K562 (cell line): Measurements from ENCODE around the gene RPS23. TPM values are rescaled to one million over a fixed set of nuclear protein-coding genes. Genes with fewer than 3 reads are reported as not detected.

Experiments
- ARID4B ChIP-seq: sonication (generic); formaldehyde crosslinking; IDR thresholded peaks from 2 replicates; pipeline ENCODE4 v1.8.0; 2022; ENCODE audit warnings: mild to moderate bottlenecking, missing genetic modification reagents
- CAMTA2 ChIP-seq: fragments of 250-450 bp; sonication (Bioruptor Pico); conservative IDR thresholded peaks from 2 replicates; pipeline ENCODE4 v1.5.1; 2022
- CBX1 ChIP-seq: sonication (generic); IDR thresholded peaks from 2 replicates; pipeline ENCODE4 v1.6.1; 2016; ENCODE audit warnings: antibody characterized with exemption, low read depth, mild to moderate bottlenecking
- CEBPG ChIP-seq, 3 experiments: fragments of 200-800 bp in 1 of 3; sonication (Bioruptor generic) in 1 of 3; sonication (generic) in 1 of 3; formaldehyde crosslinking in 1 of 3; IDR thresholded peaks in 2 of 3; conservative IDR thresholded peaks in 1 of 3; 2 replicates each; pipeline versions ENCODE4 v1.6.1 to v1.8.0; 2016 to 2022; ENCODE audit warnings: missing compliant biosample characterization in 2 of 3, missing genetic modification characterization in 2 of 3, mild to moderate bottlenecking in 1 of 3, missing genetic modification reagents in 1 of 3
- ETV6 ChIP-seq, 3 experiments: fragments of 150-350 bp in 1 of 3; sonication (generic) in 1 of 3; formaldehyde crosslinking in 1 of 3; IDR thresholded peaks; 2 replicates each; pipeline versions ENCODE4 v1.6.1 to v1.8.0; 2014 to 2022; ENCODE audit warnings: borderline replicate concordance in 2 of 3, low read depth in 2 of 3, antibody characterized with exemption in 1 of 3, low read length in 1 of 3, mild to moderate bottlenecking in 1 of 3, missing genetic modification reagents in 1 of 3
- GABPB1 ChIP-seq: sonication (generic); formaldehyde crosslinking; IDR thresholded peaks from 2 replicates; pipeline ENCODE4 v1.8.0; 2022; ENCODE audit warnings: mild to moderate bottlenecking, missing genetic modification reagents
- KDM5B ChIP-seq: fragments of 200-600 bp; sonication (generic); IDR thresholded peaks from 2 replicates; pipeline ENCODE4 v1.6.1; 2012; ENCODE audit warnings: low read depth, mild to moderate bottlenecking, moderate library complexity, low read length, control low read depth, inconsistent platforms; ENCODE audit not compliant: insufficient replicate concordance
- MAZ ChIP-seq, 2 experiments: fragments of 450-650 bp in 1 of 2; sonication (generic) in 1 of 2; formaldehyde crosslinking; IDR thresholded peaks in 1 of 2; conservative IDR thresholded peaks in 1 of 2; 2 replicates each; pipeline versions ENCODE4 v1.4.0 to v1.5.0; 2020; ENCODE audit warnings: mild to moderate bottlenecking in 1 of 2, missing genetic modification reagents in 1 of 2
- NFIC ChIP-seq: fragments of 450-650 bp; IDR thresholded peaks from 2 replicates; pipeline ENCODE4 v1.6.1; 2017; ENCODE audit warnings: mild to moderate bottlenecking, inconsistent platforms
- PCBP2 ChIP-seq: fragments of 200-400 bp; formaldehyde crosslinking; IDR thresholded peaks from 2 replicates; pipeline ENCODE4 v1.6.1; 2018; ENCODE audit warnings: low read length, low read depth, mild to moderate bottlenecking, moderate library complexity; ENCODE audit not compliant: poor library complexity, severe bottlenecking
- RB1 ChIP-seq: fragments of 450-650 bp; IDR thresholded peaks from 2 replicates; pipeline ENCODE4 v1.6.1; 2017; ENCODE audit warnings: low read depth, mild to moderate bottlenecking
- SMAD4 ChIP-seq: fragments of 250-450 bp; sonication (Bioruptor Pico); conservative IDR thresholded peaks from 2 replicates; pipeline ENCODE4 v1.8.0; 2021; ENCODE audit warnings: inconsistent platforms, mild to moderate bottlenecking, moderate library complexity
- SMARCE1 ChIP-seq: fragments of 450-650 bp; IDR thresholded peaks from 2 replicates; pipeline ENCODE4 v1.7.1; 2016; ENCODE audit warnings: mild to moderate bottlenecking
- STAT5B ChIP-seq: fragments of 250-450 bp; sonication (Bioruptor Pico); IDR thresholded peaks from 2 replicates; pipeline ENCODE4 v1.8.0; 2021; ENCODE audit warnings: mild to moderate bottlenecking, inconsistent platforms
- ZNF184 ChIP-seq: sonication (generic); formaldehyde crosslinking; IDR thresholded peaks from 2 replicates; pipeline ENCODE4 v1.5.0; 2020; ENCODE audit warnings: missing genetic modification reagents
- ZSCAN32 ChIP-seq: fragments of 450-650 bp; formaldehyde crosslinking; IDR thresholded peaks from 2 replicates; pipeline ENCODE4 v1.4.0; 2020; ENCODE audit warnings: mild to moderate bottlenecking, moderate library complexity
- polyA plus RNA-seq, 8 experiments: library from polyadenylated mRNA; depleted of rRNA in 4 of 8; stranded (reverse) in 5 of 8; unstranded in 3 of 8; fragments of >200 nt; fragmentation: Nextera tagmentation in 2 of 8; fragmentation: Illumina TruSeq in 1 of 8; extraction: Ambion mirVana in 2 of 8; extraction: Trizol in 1 of 8; gene quantifications; 2 replicates each; pipeline versions ENCODE4 v1.2.1 to v1.2.3, GENCODE V29; 2011 to 2014; ENCODE audit warnings: inconsistent platforms in 1 of 8, missing spikeins in 1 of 8
- total RNA-seq, 7 experiments: library from RNA; depleted of rRNA in 6 of 7; stranded (reverse); fragments of >200 nt in 6 of 7; fragmentation: Illumina TruSeq in 2 of 7; extraction: Trizol in 2 of 7; gene quantifications; 2 replicates each; pipeline versions ENCODE4 v1.2.1 to v1.2.3, GENCODE V29; 2011 to 2021; ENCODE audit warnings: low replicate concordance in 1 of 7
- TF ChIP-seq, protein P1 (sequence below): fragments of 450-650 bp; formaldehyde crosslinking; IDR thresholded peaks from 2 replicates; pipeline ENCODE4 v1.4.0; 2020; ENCODE audit warnings: mild to moderate bottlenecking, moderate library complexity
- TF ChIP-seq, protein P2 (sequence below): fragments of 450-650 bp; IDR thresholded peaks from 2 replicates; pipeline ENCODE4 v1.6.1; 2016; ENCODE audit warnings: borderline replicate concordance

RPS23 gene
- total and polyA plus RNA-seq, 9 of the 15 experiments (the other 6 are each of a cell fraction or from before 2014, with no cell fraction given), result 3,252 to 10,689 (median 6,302) TPM

- TF ChIP-seq ETV6 (IDR thresholded peaks at IDR 0.05; ENCODE audit: borderline replicate concordance in 1 of 2, low read depth in 2 of 2, low read length in 1 of 2) (no peak), ETV6 (CRISPR knock-in tag; IDR thresholded peaks at IDR 0.05; ENCODE audit: borderline replicate concordance) (no peak), SMARCE1 (no peak), NFIC (0 out of 2 replicates have a peak, but pooled peaks have one; percentile 7), MAZ (CRISPR knock-in tag; conservative IDR thresholded peaks at IDR 0.05 in 1 of 2, IDR thresholded peaks at IDR 0.05 in 1 of 2) (peak in 1 of 2 experiments; percentile 2; a peak in 2 of 4 replicates), CBX1 (no peak), ZSCAN32 (CRISPR knock-in tag) (no peak), ZNF184 (CRISPR knock-in tag) (no peak), STAT5B (CRISPR knock-in tag) (no peak), GABPB1 (CRISPR knock-in tag) (no peak), RB1 (no peak), KDM5B (no peak), SMAD4 (CRISPR knock-in tag) (no peak), ARID4B (CRISPR knock-in tag) (no peak), PCBP2 (no peak), CAMTA2 (CRISPR knock-in tag) (no peak), CEBPG (CRISPR knock-in tag; IDR thresholded peaks at IDR 0.05) (no peak), CEBPG (tag; conservative IDR thresholded peaks at IDR 0.05 in 1 of 2, IDR thresholded peaks at IDR 0.05 in 1 of 2) (0 out of 4 replicates have a peak, but pooled peaks of 1 of the 2 experiments have one; percentile 11)
- TF ChIP-seq, protein P1, sequence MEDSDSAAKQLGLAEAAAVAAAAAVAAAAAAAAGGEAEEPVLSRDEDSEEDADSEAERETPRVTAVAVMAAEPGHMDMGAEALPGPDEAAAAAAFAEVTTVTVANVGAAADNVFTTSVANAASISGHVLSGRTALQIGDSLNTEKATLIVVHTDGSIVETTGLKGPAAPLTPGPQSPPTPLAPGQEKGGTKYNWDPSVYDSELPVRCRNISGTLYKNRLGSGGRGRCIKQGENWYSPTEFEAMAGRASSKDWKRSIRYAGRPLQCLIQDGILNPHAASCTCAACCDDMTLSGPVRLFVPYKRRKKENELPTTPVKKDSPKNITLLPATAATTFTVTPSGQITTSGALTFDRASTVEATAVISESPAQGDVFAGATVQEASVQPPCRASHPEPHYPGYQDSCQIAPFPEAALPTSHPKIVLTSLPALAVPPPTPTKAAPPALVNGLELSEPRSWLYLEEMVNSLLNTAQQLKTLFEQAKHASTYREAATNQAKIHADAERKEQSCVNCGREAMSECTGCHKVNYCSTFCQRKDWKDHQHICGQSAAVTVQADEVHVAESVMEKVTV, result peak; percentile 4; the same call in 1 of the 2 replicates
- TF ChIP-seq, protein P2, sequence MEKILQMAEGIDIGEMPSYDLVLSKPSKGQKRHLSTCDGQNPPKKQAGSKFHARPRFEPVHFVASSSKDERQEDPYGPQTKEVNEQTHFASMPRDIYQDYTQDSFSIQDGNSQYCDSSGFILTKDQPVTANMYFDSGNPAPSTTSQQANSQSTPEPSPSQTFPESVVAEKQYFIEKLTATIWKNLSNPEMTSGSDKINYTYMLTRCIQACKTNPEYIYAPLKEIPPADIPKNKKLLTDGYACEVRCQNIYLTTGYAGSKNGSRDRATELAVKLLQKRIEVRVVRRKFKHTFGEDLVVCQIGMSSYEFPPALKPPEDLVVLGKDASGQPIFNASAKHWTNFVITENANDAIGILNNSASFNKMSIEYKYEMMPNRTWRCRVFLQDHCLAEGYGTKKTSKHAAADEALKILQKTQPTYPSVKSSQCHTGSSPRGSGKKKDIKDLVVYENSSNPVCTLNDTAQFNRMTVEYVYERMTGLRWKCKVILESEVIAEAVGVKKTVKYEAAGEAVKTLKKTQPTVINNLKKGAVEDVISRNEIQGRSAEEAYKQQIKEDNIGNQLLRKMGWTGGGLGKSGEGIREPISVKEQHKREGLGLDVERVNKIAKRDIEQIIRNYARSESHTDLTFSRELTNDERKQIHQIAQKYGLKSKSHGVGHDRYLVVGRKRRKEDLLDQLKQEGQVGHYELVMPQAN, result peak; percentile 41; the same call in 1 of the 2 replicates
Observed at GRCh38 chr5:82278711-82279370, 687 bp upstream of the RPS23 start (continued).
